Lower leg skin (tissue), 3 donors: ENCODE measurements around the gene SLC39A11.
"Not testable (repeated sequence)": the region's sequence is repeated elsewhere in the genome, so short reads cannot be mapped to it uniquely, and the experiment has no call there.

Source experiments
- CTCF ChIP-seq, 3 donors: fragments of 450-650 bp; IDR thresholded peaks; one replicate each; pipeline ENCODE4 v1.5.1; 2016; ENCODE audit warnings: antibody characterized with exemption in 3 of 3, mild to moderate bottlenecking in 3 of 3, moderate library complexity in 2 of 3
- POLR2A ChIP-seq, 2 donors: fragments of 450-650 bp; IDR thresholded peaks; one replicate each; pipeline ENCODE4 v1.6.1; 2016 to 2017; ENCODE audit warnings: antibody characterized with exemption in 2 of 2, mild to moderate bottlenecking in 1 of 2, moderate library complexity in 1 of 2

DNA sequence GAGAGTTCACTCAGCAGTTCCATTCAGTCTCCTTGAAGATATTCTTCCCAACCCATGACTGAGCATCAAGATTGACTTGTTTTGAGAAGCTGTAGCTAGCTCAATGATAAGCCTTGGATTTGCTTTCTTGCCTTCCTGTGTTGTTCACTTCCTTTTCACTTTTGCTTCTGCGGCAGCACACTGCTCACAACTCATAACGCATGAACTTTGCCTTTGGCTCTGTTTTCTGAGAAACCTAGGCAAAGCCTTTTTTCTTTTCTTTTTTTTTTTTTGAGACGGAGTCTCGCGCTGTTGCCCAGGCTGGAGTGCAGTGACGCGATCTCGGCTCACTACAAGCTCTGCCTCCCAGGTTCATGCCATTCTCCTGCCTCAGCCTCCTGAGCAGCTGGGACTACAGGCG, 383.8 kb downstream of the SLC39A11 start:
- not testable (repeated sequence) for TF ChIP-seq CTCF, POLR2A (IDR thresholded peaks at IDR 0.05)
